Measurements from ENCODE around the gene CCSER1.
A peak's percentile ranks its signal among the peaks of the same experiment; 100 is the strongest.

CCSER1 gene

GRCh38 chr4:90328558-90328957, 201.4 kb downstream of the CCSER1 start:
- ChIA-PET POLR2A (no interaction called here), CTCF (no interaction called here)
- DNase-seq (ENCODE audit: low read depth, low spot score): no peak
- H3K4me3 ChIP-seq (ENCODE audit: low read depth, low read length): no peak overlapping the region
- TF ChIP-seq, protein P1, sequence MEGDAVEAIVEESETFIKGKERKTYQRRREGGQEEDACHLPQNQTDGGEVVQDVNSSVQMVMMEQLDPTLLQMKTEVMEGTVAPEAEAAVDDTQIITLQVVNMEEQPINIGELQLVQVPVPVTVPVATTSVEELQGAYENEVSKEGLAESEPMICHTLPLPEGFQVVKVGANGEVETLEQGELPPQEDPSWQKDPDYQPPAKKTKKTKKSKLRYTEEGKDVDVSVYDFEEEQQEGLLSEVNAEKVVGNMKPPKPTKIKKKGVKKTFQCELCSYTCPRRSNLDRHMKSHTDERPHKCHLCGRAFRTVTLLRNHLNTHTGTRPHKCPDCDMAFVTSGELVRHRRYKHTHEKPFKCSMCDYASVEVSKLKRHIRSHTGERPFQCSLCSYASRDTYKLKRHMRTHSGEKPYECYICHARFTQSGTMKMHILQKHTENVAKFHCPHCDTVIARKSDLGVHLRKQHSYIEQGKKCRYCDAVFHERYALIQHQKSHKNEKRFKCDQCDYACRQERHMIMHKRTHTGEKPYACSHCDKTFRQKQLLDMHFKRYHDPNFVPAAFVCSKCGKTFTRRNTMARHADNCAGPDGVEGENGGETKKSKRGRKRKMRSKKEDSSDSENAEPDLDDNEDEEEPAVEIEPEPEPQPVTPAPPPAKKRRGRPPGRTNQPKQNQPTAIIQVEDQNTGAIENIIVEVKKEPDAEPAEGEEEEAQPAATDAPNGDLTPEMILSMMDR (IDR thresholded peaks at IDR 0.05; ENCODE audit: insufficient read depth, low read length, missing control alignments): no peak

- TF ChIP-seq, protein P1 (IDR thresholded peaks at IDR 0.05; ENCODE audit: insufficient read depth, low read length, missing control alignments): no peak
- ChIA-PET POLR2A (no interaction called here), CTCF (interaction anchor here (1.2 kb wide), 1 partner anchor 15 kb away, joined by 4 read pairs; no protein-coding TSS in a partner anchor)
- DNase-seq (ENCODE audit: low read depth, low spot score): no peak
- no peak overlapping the region for H3K4me3 ChIP-seq (ENCODE audit: low read depth, low read length)
Measured at GRCh38 chr4:90330546-90330945, 203.4 kb downstream of the CCSER1 start.

- ChIA-PET POLR2A (no interaction called here), CTCF (no interaction called here)
- no peak for DNase-seq (ENCODE audit: low read depth, low spot score)
- H3K4me3 ChIP-seq (ENCODE audit: low read depth, low read length): no peak overlapping the region
- TF ChIP-seq, protein P1 (IDR thresholded peaks at IDR 0.05; ENCODE audit: insufficient read depth, low read length, missing control alignments): no peak
Measured at GRCh38 chr4:90345549-90346215, 218.5 kb downstream of the CCSER1 start.

DNA sequence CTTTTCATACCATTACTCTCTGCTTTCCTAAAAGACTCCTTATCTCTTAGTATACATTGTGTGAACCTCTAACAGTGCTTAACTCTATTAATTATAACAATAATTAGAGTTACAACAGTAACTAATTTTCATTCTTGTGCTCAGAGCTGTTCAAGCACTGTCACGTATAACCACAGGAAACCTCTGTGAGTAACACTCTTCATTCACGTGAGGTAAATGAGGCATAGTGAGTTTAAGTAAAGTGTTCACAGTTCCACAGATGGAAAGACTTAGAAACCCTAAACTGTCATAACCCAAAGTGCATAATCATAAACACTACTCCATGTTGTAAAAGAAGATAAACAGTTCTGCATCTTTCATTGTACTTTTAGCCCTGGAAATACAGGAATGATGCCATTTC, 222.4 kb downstream of the CCSER1 start:
- ChIA-PET CTCF (no interaction called here), POLR2A (no interaction called here)
- no peak for DNase-seq (ENCODE audit: low read depth, low spot score)
- TF ChIP-seq, protein P1 (IDR thresholded peaks at IDR 0.05; ENCODE audit: insufficient read depth, low read length, missing control alignments): no peak
- no peak overlapping the region for H3K4me3 ChIP-seq (ENCODE audit: low read depth, low read length)

DNA sequence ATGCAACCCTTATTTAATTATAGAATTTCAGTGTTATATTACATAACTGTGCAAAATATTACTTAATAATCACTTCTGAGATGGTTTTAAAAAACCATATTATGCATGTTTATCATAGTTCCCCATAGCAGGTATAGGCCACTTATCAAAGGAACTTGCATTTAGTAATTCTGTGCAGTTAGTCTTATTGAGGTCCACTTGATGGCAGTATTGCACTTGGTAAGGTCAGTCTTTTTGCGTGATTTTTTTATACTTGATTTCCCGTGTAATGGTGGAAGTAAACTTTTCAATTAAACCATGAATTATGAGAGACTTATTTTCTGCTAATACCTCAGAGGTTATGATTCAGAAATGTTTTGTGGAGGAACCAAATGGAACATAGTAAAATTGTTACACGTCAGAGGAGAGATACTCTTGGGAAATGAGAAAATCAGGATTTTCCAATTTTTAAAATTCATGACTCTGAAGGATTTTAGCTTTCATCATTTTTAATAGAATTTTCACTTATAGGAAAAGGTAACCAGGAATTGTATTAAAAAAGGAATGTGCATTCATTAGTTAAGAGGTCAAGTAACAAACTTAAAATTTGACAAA, 230.0 kb downstream of the CCSER1 start:
- ChIA-PET POLR2A (no interaction called here), CTCF (interaction anchor here (0.9 kb wide), 1 partner anchor 19 kb away, joined by 3 read pairs; no protein-coding TSS in a partner anchor)
- peak; percentile 14 for DNase-seq (ENCODE audit: low read depth, low spot score)
- TF ChIP-seq, protein P1 (IDR thresholded peaks at IDR 0.05; ENCODE audit: insufficient read depth, low read length, missing control alignments): peak; percentile 53
- no peak overlapping the region for H3K4me3 ChIP-seq (ENCODE audit: low read depth, low read length)

DNA sequence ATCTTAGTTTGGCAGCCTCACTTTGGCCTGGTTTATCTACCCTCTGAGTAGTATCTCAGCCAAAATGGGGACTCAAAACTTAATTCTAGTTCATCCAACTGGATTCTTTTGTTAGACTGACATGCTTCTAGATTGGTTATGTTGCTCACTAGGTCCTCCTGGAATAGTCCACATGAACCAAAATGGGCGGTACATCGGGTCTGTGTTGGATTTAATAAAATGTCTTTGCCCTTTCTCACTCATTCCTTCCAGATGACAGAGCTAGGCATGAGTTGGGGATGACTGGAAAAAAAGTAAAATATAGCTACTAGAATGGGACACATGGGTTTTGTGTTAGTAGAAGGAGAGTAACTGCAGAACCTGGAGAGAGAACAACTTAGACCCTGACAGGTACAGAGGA, 247.9 kb downstream of the CCSER1 start:
- TF ChIP-seq, protein P1 (IDR thresholded peaks at IDR 0.05; ENCODE audit: insufficient read depth, low read length, missing control alignments): no peak
- ChIA-PET POLR2A (no interaction called here), CTCF (no interaction called here)
- no peak overlapping the region for H3K4me3 ChIP-seq (ENCODE audit: low read depth, low read length)
- DNase-seq (ENCODE audit: low read depth, low spot score): no peak

Measured in AG04449 (cell line).